GM19035 (cell line): ENCODE results near the gene PRIMA1.

Experiments
- ATAC-seq: cut with Tn5 transposase; IDR thresholded peaks from one replicate; pipeline ENCODE4 v1.9.1; 2021; ENCODE audit not compliant: unreplicated experiment

PRIMA1 gene

GRCh38 chr14:93797071-93797470 lies 8.8 kb upstream of the PRIMA1 start:
- no peak for ATAC-seq

GRCh38 chr14:93794756-93795155 lies 6.5 kb upstream of the PRIMA1 start:
- no peak for ATAC-seq

- no peak for ATAC-seq
Measured at GRCh38 chr14:93793555-93794324, 5.5 kb upstream of the PRIMA1 start.

GRCh38 chr14:93792391-93792790 lies 4.1 kb upstream of the PRIMA1 start:
- no peak for ATAC-seq

- ATAC-seq: no peak
Measured at GRCh38 chr14:93790966-93791365, 2.7 kb upstream of the PRIMA1 start.

GRCh38 chr14:93789228-93790130 lies 1.2 kb upstream of the PRIMA1 start:
- ATAC-seq: no peak

- no peak for ATAC-seq
Measured at GRCh38 chr14:93788543-93789227, 400 bp upstream of the PRIMA1 start.

- no peak for ATAC-seq
Measured at GRCh38 chr14:93787465-93788292, 606 bp downstream of the PRIMA1 start.

GRCh38 chr14:93785423-93785822 lies 2.9 kb downstream of the PRIMA1 start:
- ATAC-seq: no peak

GRCh38 chr14:93784878-93785277 lies 3.4 kb downstream of the PRIMA1 start:
- no peak for ATAC-seq

GRCh38 chr14:93780813-93781400 lies 7.4 kb downstream of the PRIMA1 start:
- ATAC-seq: no peak

GRCh38 chr14:93778856-93779629 lies 9.2 kb downstream of the PRIMA1 start:
- no peak for ATAC-seq

- no peak for ATAC-seq
Measured at GRCh38 chr14:93778453-93778852, 9.8 kb downstream of the PRIMA1 start.

- no peak for ATAC-seq
Measured at GRCh38 chr14:93775744-93776143, 12.5 kb downstream of the PRIMA1 start.

GRCh38 chr14:93775158-93775557 lies 13.1 kb downstream of the PRIMA1 start:
- no peak for ATAC-seq

GRCh38 chr14:93772263-93772662 lies 16.0 kb downstream of the PRIMA1 start:
- ATAC-seq: no peak

- ATAC-seq: no peak
Measured at GRCh38 chr14:93765970-93766369, 22.3 kb downstream of the PRIMA1 start.

GRCh38 chr14:93765155-93765554 lies 23.1 kb downstream of the PRIMA1 start:
- ATAC-seq: no peak

GRCh38 chr14:93764211-93764659 lies 24.1 kb downstream of the PRIMA1 start:
- ATAC-seq: no peak
